Astrocyte (in vitro differentiated cells and primary cell): ENCODE measurements around the gene PFDN2. TPM values are rescaled to one million over a fixed set of nuclear protein-coding genes. Genes with fewer than 3 reads are reported as not detected.
A peak's percentile ranks its signal among the peaks of the same experiment; 100 is the strongest.

Experiments
- DNase-seq: peaks from one replicate; pipeline ENCODE4 v3.0.0-alpha.2; 2010; ENCODE audit warnings: low read depth
- FAIRE-seq: peaks from 2 replicates; lab custom pipeline; 2011; peaks lifted over from hg19 to GRCh38; lab: Jason Lieb, UNC
- H2AFZ ChIP-seq: 2 replicates; pipeline ENCODE4 v1.6.0; 2012; ENCODE audit warnings: low read depth, low read length, inconsistent platforms
- H3K27ac ChIP-seq: 2 replicates; pipeline ENCODE4 v1.5.1; 2011; ENCODE audit warnings: low read depth, low read length, inconsistent platforms
- H3K27me3 ChIP-seq: 2 replicates; pipeline ENCODE4 v1.6.0; 2011; ENCODE audit warnings: low read length, inconsistent platforms; ENCODE audit not compliant: insufficient read depth
- H3K36me3 ChIP-seq: 2 replicates; pipeline ENCODE4 v1.5.1; 2011; ENCODE audit warnings: low read length, inconsistent platforms; ENCODE audit not compliant: insufficient read depth
- H3K4me1 ChIP-seq: 2 replicates; pipeline ENCODE4 v1.5.1; 2011; ENCODE audit warnings: low read length, inconsistent platforms; ENCODE audit not compliant: insufficient read depth
- H3K4me2 ChIP-seq: 2 replicates; pipeline ENCODE4 v1.6.0; 2012; ENCODE audit warnings: low read length, inconsistent platforms
- H3K4me3 ChIP-seq: 2 replicates; pipeline ENCODE4 v1.5.1; 2011; ENCODE audit warnings: low read depth, mild to moderate bottlenecking, low read length, inconsistent platforms; ENCODE audit not compliant: insufficient read depth
- H3K79me2 ChIP-seq: 2 replicates; pipeline ENCODE4 v1.6.0; 2012; ENCODE audit warnings: mild to moderate bottlenecking, low read length, inconsistent platforms; ENCODE audit not compliant: insufficient read depth
- H3K9ac ChIP-seq: 2 replicates; pipeline ENCODE4 v1.6.0; 2012; ENCODE audit warnings: mild to moderate bottlenecking, low read length, inconsistent platforms
- H3K9me3 ChIP-seq: 2 replicates; pipeline ENCODE4 v1.5.1; 2012; ENCODE audit warnings: low read depth, mild to moderate bottlenecking, low read length, inconsistent platforms; ENCODE audit not compliant: insufficient read depth
- H4K20me1 ChIP-seq: 2 replicates; pipeline ENCODE4 v1.6.0; 2012; ENCODE audit warnings: low read length, inconsistent platforms; ENCODE audit not compliant: insufficient read depth
- H3K27ac Mint-ChIP-seq: one replicate; pipeline ENCODE4 v1.8.0; 2021; ENCODE audit warnings: mild to moderate bottlenecking, mixed read lengths; ENCODE audit not compliant: unreplicated experiment
- H3K27me3 Mint-ChIP-seq: one replicate; pipeline ENCODE4 v1.8.0; 2021; ENCODE audit warnings: low read depth, mixed read lengths; ENCODE audit not compliant: unreplicated experiment
- H3K36me3 Mint-ChIP-seq: one replicate; pipeline ENCODE4 v1.8.0; 2021; ENCODE audit warnings: low read depth, mixed read lengths; ENCODE audit not compliant: unreplicated experiment
- H3K4me1 Mint-ChIP-seq: one replicate; pipeline ENCODE4 v1.8.0; 2021; ENCODE audit warnings: low read depth, mixed read lengths; ENCODE audit not compliant: unreplicated experiment
- H3K4me3 Mint-ChIP-seq: one replicate; pipeline ENCODE4 v1.8.0; 2021; ENCODE audit warnings: mild to moderate bottlenecking, moderate library complexity, mixed read lengths; ENCODE audit not compliant: unreplicated experiment
- H3K9me3 Mint-ChIP-seq: one replicate; pipeline ENCODE4 v1.8.0; 2021; ENCODE audit warnings: mild to moderate bottlenecking, mixed read lengths; ENCODE audit not compliant: unreplicated experiment
- EZH2 ChIP-seq: IDR thresholded peaks from 2 replicates; pipeline ENCODE4 v1.6.1; 2012; ENCODE audit warnings: mild to moderate bottlenecking, low read length, inconsistent platforms; ENCODE audit not compliant: insufficient read depth
- total RNA-seq: library from RNA; stranded (reverse); gene quantifications from 2 replicates; pipeline ENCODE4 v1.2.1, GENCODE V29; 2021
- TF ChIP-seq, protein P1 (sequence below): IDR thresholded peaks from 2 replicates; pipeline ENCODE4 v1.5.1; 2011; ENCODE audit warnings: low read depth, mild to moderate bottlenecking, inconsistent platforms, low read length, moderate library complexity; ENCODE audit not compliant: insufficient read depth

The PFDN2 gene
- total RNA-seq, 1 donor from 2014 or later: 111 TPM

DNA sequence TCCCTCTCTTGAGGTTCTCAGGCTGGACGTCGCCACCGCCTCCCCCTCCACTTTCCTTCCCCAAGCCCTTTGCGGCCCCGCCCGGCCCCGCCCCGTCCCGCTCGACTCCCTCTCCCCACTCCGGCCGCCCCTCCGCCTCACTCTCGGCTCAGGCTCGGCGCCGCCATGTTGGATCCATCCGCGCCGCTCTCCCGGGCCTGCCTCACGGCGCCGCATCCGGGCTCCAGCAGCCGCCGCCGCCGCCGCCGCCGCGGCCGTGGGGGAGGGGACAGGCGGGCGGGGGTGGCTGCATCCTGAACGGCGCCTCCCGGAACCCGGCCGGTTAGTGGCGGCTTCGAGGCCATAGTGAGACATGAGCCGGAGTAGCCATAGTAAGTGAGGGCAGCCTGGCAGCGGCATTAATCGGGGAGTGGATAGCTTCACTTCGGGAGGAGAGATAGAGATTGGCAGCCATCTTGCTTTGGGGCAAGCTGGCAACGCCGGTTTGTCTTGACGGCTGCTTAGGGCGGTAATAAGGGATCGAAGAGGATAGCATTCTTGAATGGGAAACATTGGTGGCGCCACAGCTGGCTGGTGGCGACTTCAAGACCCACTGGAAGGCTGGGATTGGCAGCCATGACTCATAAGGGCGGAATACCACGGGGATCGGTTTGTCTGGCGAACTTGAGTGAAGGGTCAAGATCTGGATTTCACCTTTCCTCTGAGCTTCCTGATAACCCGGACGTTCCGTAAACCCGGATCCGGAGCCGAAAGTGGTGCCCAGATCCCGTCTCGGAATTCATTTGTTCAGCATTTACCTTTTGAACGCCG, 14.8 kb upstream of the PFDN2 start, which contains the start of gene DEDD:
Gene DEDD (minus strand): TSS at position 258 of the 810 bp plus-strand sequence. CDS start 8,205 bp downstream, outside the sequence.
- Mint-ChIP-seq H3K27me3 (no peaks in the 10 kb centered on the region), H3K36me3 (peaks cover 15% of the 10 kb centered on the region), H3K4me1 (peaks cover 19% of the 10 kb centered on the region), H3K27ac (peak within 1 kb of the TSS; percentile 77), H3K4me3 (no peak within 1 kb of the TSS), H3K9me3 (no peaks in the 10 kb centered on the region)
- Histone ChIP-seq H4K20me1 (peaks cover 44% of the 10 kb centered on the region), H2AFZ (peak within 1 kb of the TSS; percentile 88), H3K27me3 (no peaks in the 10 kb centered on the region), H3K9me3 (no peaks in the 10 kb centered on the region), H3K27ac (peak within 1 kb of the TSS; percentile 91), H3K4me1 (peaks cover 5% of the 10 kb centered on the region), H3K79me2 (peaks cover 67% of the 10 kb centered on the region), H3K36me3 (peaks cover 16% of the 10 kb centered on the region), H3K4me2 (peak within 1 kb of the TSS; percentile 100), H3K4me3 (peak within 1 kb of the TSS; percentile 93), H3K9ac (peak within 1 kb of the TSS; percentile 94)
- FAIRE-seq (no peak), DNase-seq (peak; percentile 93)
- TF ChIP-seq EZH2: no peak
- TF ChIP-seq, protein P1, sequence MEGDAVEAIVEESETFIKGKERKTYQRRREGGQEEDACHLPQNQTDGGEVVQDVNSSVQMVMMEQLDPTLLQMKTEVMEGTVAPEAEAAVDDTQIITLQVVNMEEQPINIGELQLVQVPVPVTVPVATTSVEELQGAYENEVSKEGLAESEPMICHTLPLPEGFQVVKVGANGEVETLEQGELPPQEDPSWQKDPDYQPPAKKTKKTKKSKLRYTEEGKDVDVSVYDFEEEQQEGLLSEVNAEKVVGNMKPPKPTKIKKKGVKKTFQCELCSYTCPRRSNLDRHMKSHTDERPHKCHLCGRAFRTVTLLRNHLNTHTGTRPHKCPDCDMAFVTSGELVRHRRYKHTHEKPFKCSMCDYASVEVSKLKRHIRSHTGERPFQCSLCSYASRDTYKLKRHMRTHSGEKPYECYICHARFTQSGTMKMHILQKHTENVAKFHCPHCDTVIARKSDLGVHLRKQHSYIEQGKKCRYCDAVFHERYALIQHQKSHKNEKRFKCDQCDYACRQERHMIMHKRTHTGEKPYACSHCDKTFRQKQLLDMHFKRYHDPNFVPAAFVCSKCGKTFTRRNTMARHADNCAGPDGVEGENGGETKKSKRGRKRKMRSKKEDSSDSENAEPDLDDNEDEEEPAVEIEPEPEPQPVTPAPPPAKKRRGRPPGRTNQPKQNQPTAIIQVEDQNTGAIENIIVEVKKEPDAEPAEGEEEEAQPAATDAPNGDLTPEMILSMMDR: no peak

DNA sequence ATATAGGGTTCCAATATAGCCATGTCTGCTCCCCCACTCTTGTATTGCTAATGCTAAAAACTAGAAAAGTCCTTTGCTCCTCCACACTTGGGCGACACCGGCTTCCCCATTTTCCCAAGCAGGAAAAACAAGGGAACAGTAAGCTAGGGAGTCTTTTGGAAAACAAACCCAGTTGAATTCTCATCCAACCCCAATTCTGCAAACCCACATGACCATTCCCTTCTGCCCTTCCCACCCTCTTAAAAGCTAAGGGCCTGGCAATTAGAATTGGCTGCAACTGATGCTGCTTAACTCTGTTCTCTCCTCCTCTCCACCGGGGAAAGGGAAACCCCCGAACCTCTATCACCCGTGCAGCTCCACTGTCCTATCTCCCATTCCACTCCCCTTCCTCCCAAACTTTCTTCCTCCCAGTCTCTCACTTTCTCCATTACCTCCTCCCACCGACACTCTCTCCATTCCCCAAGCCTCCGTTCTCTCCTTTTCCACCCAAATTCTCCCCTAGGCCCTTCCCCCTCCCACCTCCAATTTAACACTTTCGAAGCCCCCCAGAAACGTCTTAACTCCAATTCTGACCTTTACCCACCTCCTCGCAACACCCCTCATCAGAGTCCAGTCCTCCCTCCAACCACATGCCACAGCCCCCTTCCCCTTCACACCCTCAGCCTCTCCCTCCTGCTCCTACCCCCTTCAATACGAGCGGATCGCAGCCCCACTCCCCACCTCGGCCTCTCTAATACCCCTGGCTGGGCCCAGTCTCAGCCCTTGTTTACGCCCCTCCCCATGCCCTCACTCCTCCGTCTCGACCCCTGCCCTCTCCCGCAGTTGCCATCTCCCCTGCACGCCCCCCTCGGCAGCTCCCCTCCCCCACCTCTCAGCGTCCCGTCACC, 13.9 kb upstream of the PFDN2 start:
- peaks cover 21% of the 10 kb centered on the region for H3K36me3 Mint-ChIP-seq
- H3K4me1 Mint-ChIP-seq: peaks cover 25% of the 10 kb centered on the region
- no peak overlapping the region for H3K4me3 Mint-ChIP-seq
- H3K27me3 Mint-ChIP-seq: no peaks in the 10 kb centered on the region
- Histone ChIP-seq H3K27me3 (no peaks in the 10 kb centered on the region), H4K20me1 (peaks cover 52% of the 10 kb centered on the region), H3K4me1 (peaks cover 5% of the 10 kb centered on the region), H3K4me3 (peak overlapping the region; percentile 93), H3K27ac (peak overlapping the region; percentile 91), H3K9ac (peak overlapping the region; percentile 94), H3K36me3 (peaks cover 23% of the 10 kb centered on the region), H2AFZ (peak overlapping the region; percentile 56), H3K9me3 (no peaks in the 10 kb centered on the region), H3K4me2 (peak overlapping the region; percentile 100), H3K79me2 (peaks cover 76% of the 10 kb centered on the region)
- H3K27ac Mint-ChIP-seq: peak overlapping the region; percentile 77
- FAIRE-seq (no peak), DNase-seq (peak; percentile 25)
- no peaks in the 10 kb centered on the region for H3K9me3 Mint-ChIP-seq
- TF ChIP-seq, protein P1: no peak
- TF ChIP-seq EZH2: no peak
